Activated CD8-positive, alpha-beta T cell treated with anti-CD3 and anti-CD28 coated beads for 36 hours (primary cell): ENCODE results near the gene SIRT2. TPM values are rescaled to one million over a fixed set of nuclear protein-coding genes. Genes with fewer than 3 reads are reported as not detected.
"Not testable (repeated sequence)": the region's sequence is repeated elsewhere in the genome, so short reads cannot be mapped to it uniquely, and the experiment has no call there.

ENCODE experiments used
- ATAC-seq: fragments of 200-7000 bp; cut with Tn5 transposase; one replicate; pipeline ENCODE4 v1.10.0; 2021; ENCODE audit warnings: mild to moderate bottlenecking, moderate library complexity
- CTCF ChIA-PET: fragments of 350-600 bp; sonication (Branson Sonifier 250); formaldehyde crosslinking; loops from one replicate; lab custom pipeline; 2021; ENCODE audit warnings: antibody characterized with exemption; lab: Charles Lee
- POLR2A ChIA-PET: fragments of 350-600 bp; sonication (Branson Sonifier 250); formaldehyde crosslinking; loops from one replicate; lab custom pipeline; 2021; ENCODE audit warnings: antibody characterized with exemption; lab: Charles Lee
- DNase-seq: peaks from one replicate; pipeline ENCODE4 v3.0.0-alpha.2; 2020
- H3K27ac Mint-ChIP-seq: one replicate; pipeline ENCODE4 v1.8.0; 2021; ENCODE audit warnings: mild to moderate bottlenecking, mixed read lengths
- H3K27me3 Mint-ChIP-seq: one replicate; pipeline ENCODE4 v1.8.0; 2021; ENCODE audit warnings: mixed read lengths
- H3K36me3 Mint-ChIP-seq: one replicate; pipeline ENCODE4 v1.8.0; 2021; ENCODE audit warnings: low read depth, mixed read lengths
- H3K4me1 Mint-ChIP-seq: one replicate; pipeline ENCODE4 v1.8.0; 2021; ENCODE audit warnings: low read depth, mixed read lengths
- H3K4me3 Mint-ChIP-seq: one replicate; pipeline ENCODE4 v1.8.0; 2021; ENCODE audit warnings: mild to moderate bottlenecking, moderate library complexity, mixed read lengths
- H3K9me3 Mint-ChIP-seq: one replicate; pipeline ENCODE4 v1.8.0; 2021; ENCODE audit warnings: mixed read lengths
- CTCF ChIP-seq: fragments of 200-600 bp; IDR thresholded peaks from one replicate; pipeline ENCODE4 v1.8.0; 2022; ENCODE audit warnings: antibody characterized with exemption, mild to moderate bottlenecking
- intact Hi-C: fragments of 100-400 bp; cut with micrococcal nuclease; formaldehyde crosslinking; loops from one replicate; pipeline ENCODE4 v1.10.0; 2022
- total RNA-seq, 2 experiments: library from RNA; stranded (reverse); gene quantifications; one replicate each; pipeline ENCODE4 v1.2.3, GENCODE V29; 2021

The SIRT2 gene
- total RNA-seq, 2 experiments from 2014 or later = 20.0 to 21.5 TPM

GRCh38 chr19:38878575-38879399, 20.6 kb downstream of the SIRT2 start:
- Mint-ChIP-seq H3K36me3 (peaks cover 9% of the 10 kb centered on the region), H3K4me3 (peak overlapping the region; percentile 95), H3K4me1 (peaks cover 31% of the 10 kb centered on the region), H3K27ac (peak overlapping the region; percentile 98), H3K9me3 (no peaks in the 10 kb centered on the region), H3K27me3 (no peaks in the 10 kb centered on the region)
- ATAC-seq (peak; percentile 47), DNase-seq (peak; percentile 25)
- ChIA-PET POLR2A (interaction anchor here (0.6 to 3.5 kb wide), 15 partner anchors 9 to 210 kb away, joined by 3 to 21 read pairs (median 3); partner anchors contain the start of gene HNRNPL), CTCF (interaction anchor here (1.0 to 6.0 kb wide), 8 partner anchors 9 to 476 kb away, joined by 3 to 61 read pairs (median 9); partner anchors contain the start of genes ECH1, FAM98C, MRPS12 and SARS2)
- no peak for TF ChIP-seq CTCF
- intact Hi-C loops = no loop called here

- ATAC-seq = peak; percentile 93
- Mint-ChIP-seq H3K9me3 (no peaks in the 10 kb centered on the region), H3K36me3 (peaks cover 13% of the 10 kb centered on the region), H3K4me1 (peaks cover 34% of the 10 kb centered on the region), H3K27ac (peak within 1 kb of the TSS; percentile 98), H3K27me3 (no peaks in the 10 kb centered on the region), H3K4me3 (peak within 1 kb of the TSS; percentile 95)
- intact Hi-C loops = no loop called here
- CTCF ChIA-PET = interaction anchor here (1.2 to 6.0 kb wide), 7 partner anchors 9 to 475 kb away, joined by 3 to 61 read pairs (median 11); partner anchors contain the start of genes ECH1, FAM98C, MRPS12 and SARS2
- POLR2A ChIA-PET = interaction anchor here (0.6 to 3.5 kb wide), 18 partner anchors 9 to 261 kb away, joined by 3 to 21 read pairs (median 3); partner anchors contain the start of genes ACTN4 and HNRNPL
- DNase-seq = peak; percentile 86
- TF ChIP-seq CTCF = no peak
Measured at GRCh38 chr19:38877781-38878574, 21.4 kb downstream of the SIRT2 start, which contains the start of gene RINL. Gene RINL, minus strand, starts transcription at chr19:38878275. Its CDS starts 1,533 bp downstream, at chr19:38876742.

GRCh38 chr19:38875656-38876395, 23.6 kb downstream of the SIRT2 start:
- Mint-ChIP-seq H3K4me1 (peaks cover 34% of the 10 kb centered on the region), H3K27ac (peak overlapping the region; percentile 98), H3K4me3 (no peak overlapping the region), H3K27me3 (no peaks in the 10 kb centered on the region), H3K9me3 (no peaks in the 10 kb centered on the region), H3K36me3 (peaks cover 23% of the 10 kb centered on the region)
- ChIA-PET POLR2A (interaction anchor here (0.6 to 3.5 kb wide), 3 partner anchors 24 to 258 kb away, joined by 3 to 21 read pairs (median 4); partner anchors contain the start of gene MAP4K1), CTCF (interaction anchor here (1.0 to 6.0 kb wide), 4 partner anchors 10 to 54 kb away, joined by 3 to 61 read pairs (median 10); partner anchors contain the start of genes MRPS12 and SARS2)
- TF ChIP-seq CTCF = no peak
- intact Hi-C loops = no loop called here
- ATAC-seq (no peak), DNase-seq (peak; percentile 33)

GRCh38 chr19:38873400-38873799, 26.0 kb downstream of the SIRT2 start:
- intact Hi-C loops, H3K9me3 Mint-ChIP-seq, DNase-seq, ATAC-seq, H3K27me3 Mint-ChIP-seq, H3K4me3 Mint-ChIP-seq: not testable (repeated sequence)
- ChIA-PET CTCF (interaction anchor here (1.8 kb wide), 1 partner anchor 14 kb away, joined by 7 read pairs; no protein-coding TSS in a partner anchor), POLR2A (interaction anchor here (0.7 kb wide), 1 partner anchor 24 kb away, joined by 4 read pairs; the partner anchor contains the start of gene HNRNPL)
- Mint-ChIP-seq H3K27ac (peak overlapping the region; percentile 16), H3K4me1 (peaks cover 43% of the 10 kb centered on the region), H3K36me3 (peaks cover 44% of the 10 kb centered on the region)
